Fibroblast of mammary gland (primary cell): Measurements from ENCODE around the gene HSPBP1.

ENCODE experiments used
- DNase-seq: peaks from one replicate; pipeline ENCODE4 v3.0.0-alpha.2; 2010; ENCODE audit warnings: low read depth
- H3K4me3 ChIP-seq: 2 replicates; pipeline ENCODE4 v1.5.1; 2011; ENCODE audit warnings: low read depth, mild to moderate bottlenecking, low read length, moderate library complexity; ENCODE audit not compliant: control insufficient read depth
- CTCF ChIP-seq: conservative IDR thresholded peaks from 2 replicates; pipeline ENCODE4 v1.5.1; 2011; ENCODE audit warnings: low read depth, low read length, inconsistent platforms; ENCODE audit not compliant: control insufficient read depth, insufficient read depth

HSPBP1 gene

GRCh38 chr19:55250262-55251036 lies 29.5 kb downstream of the HSPBP1 start:
- no peak overlapping the region for H3K4me3 ChIP-seq
- no peak for DNase-seq
- no peak for TF ChIP-seq CTCF

- DNase-seq = no peak
- TF ChIP-seq CTCF = no peak
- no peak overlapping the region for H3K4me3 ChIP-seq
Observed at GRCh38 chr19:55249841-55250240, 30.1 kb downstream of the HSPBP1 start.

GRCh38 chr19:55248704-55249103 lies 31.2 kb downstream of the HSPBP1 start:
- no peak for DNase-seq
- no peak for TF ChIP-seq CTCF
- H3K4me3 ChIP-seq = no peak overlapping the region

- TF ChIP-seq CTCF = no peak
- no peak overlapping the region for H3K4me3 ChIP-seq
Observed at GRCh38 chr19:55248166-55248675, 31.7 kb downstream of the HSPBP1 start.

GRCh38 chr19:55247621-55248099 lies 32.2 kb downstream of the HSPBP1 start:
- no peak for TF ChIP-seq CTCF
- H3K4me3 ChIP-seq = no peak overlapping the region
- peak; percentile 58 for DNase-seq

More at GRCh38 chr19:55248166-55248675, 31.7 kb downstream of the HSPBP1 start:
- no peak for DNase-seq

GRCh38 chr19:55246462-55247451 lies 33.2 kb downstream of the HSPBP1 start:
- no peak for DNase-seq
- TF ChIP-seq CTCF = no peak
- no peak overlapping the region for H3K4me3 ChIP-seq
